CD8-positive, alpha-beta memory T cell (primary cell): Measurements from ENCODE around the gene AQP9. TPM values are rescaled to one million over a fixed set of nuclear protein-coding genes. Genes with fewer than 3 reads are reported as not detected.
A peak's percentile ranks its signal among the peaks of the same experiment; 100 is the strongest.

ENCODE experiments used
- CTCF ChIA-PET: fragments of 350-600 bp; sonication (Branson Sonifier 250); formaldehyde crosslinking; loops from one replicate; lab custom pipeline; 2021; ENCODE audit warnings: antibody characterized with exemption; lab: Charles Lee
- POLR2A ChIA-PET: fragments of 350-600 bp; sonication (Branson Sonifier 250); formaldehyde crosslinking; loops from one replicate; lab custom pipeline; 2021; ENCODE audit warnings: antibody characterized with exemption; lab: Charles Lee
- DNase-seq, 5 donors: peaks; one replicate each; pipeline versions ENCODE4 v3.0.0 to v3.0.0-alpha.2; 2020 to 2022; ENCODE audit warnings: mixed read lengths in 1 of 5
- H3K27ac ChIP-seq: one replicate; pipeline ENCODE4 v1.7.0; 2013; ENCODE audit warnings: low read depth, mild to moderate bottlenecking, low read length, moderate library complexity
- H3K27me3 ChIP-seq: 2 replicates; pipeline ENCODE4 v1.7.0; 2013; ENCODE audit warnings: low read length, mild to moderate bottlenecking; ENCODE audit not compliant: insufficient read depth, poor library complexity, severe bottlenecking
- H3K36me3 ChIP-seq: 2 replicates; pipeline ENCODE4 v1.7.0; 2013; ENCODE audit warnings: mild to moderate bottlenecking, low read length, moderate library complexity; ENCODE audit not compliant: insufficient read depth
- H3K4me1 ChIP-seq: 2 replicates; pipeline ENCODE4 v1.7.0; 2013; ENCODE audit warnings: mild to moderate bottlenecking, low read length, moderate library complexity; ENCODE audit not compliant: insufficient read depth
- H3K4me3 ChIP-seq: 2 replicates; pipeline ENCODE4 v1.7.0; 2013; ENCODE audit warnings: mild to moderate bottlenecking, low read length
- H3K9me3 ChIP-seq: 2 replicates; pipeline ENCODE4 v1.7.0; 2013; ENCODE audit warnings: mild to moderate bottlenecking, low read length
- H3K27ac Mint-ChIP-seq, 8 donors: one replicate each; pipeline ENCODE4 v1.8.0; 2020 to 2021; ENCODE audit warnings: mixed read lengths in 8 of 8, mild to moderate bottlenecking in 6 of 8, inconsistent platforms in 3 of 8, moderate library complexity in 3 of 8
- H3K27me3 Mint-ChIP-seq, 2 donors: one replicate each; pipeline ENCODE4 v1.8.0; 2020 to 2021; ENCODE audit warnings: mixed read lengths in 2 of 2, mild to moderate bottlenecking in 1 of 2, moderate library complexity in 1 of 2
- H3K36me3 Mint-ChIP-seq, 3 donors: one replicate each; pipeline ENCODE4 v1.8.0; 2020 to 2021; ENCODE audit warnings: mixed read lengths in 3 of 3, inconsistent platforms in 1 of 3, mild to moderate bottlenecking in 1 of 3
- H3K4me1 Mint-ChIP-seq, 3 donors: one replicate each; pipeline ENCODE4 v1.8.0; 2020 to 2021; ENCODE audit warnings: mixed read lengths in 3 of 3, inconsistent platforms in 1 of 3, mild to moderate bottlenecking in 1 of 3
- H3K4me3 Mint-ChIP-seq, 7 donors: one replicate each; pipeline ENCODE4 v1.8.0; 2020 to 2021; ENCODE audit warnings: mixed read lengths in 7 of 7, mild to moderate bottlenecking in 6 of 7, moderate library complexity in 4 of 7, inconsistent platforms in 2 of 7
- H3K9me3 Mint-ChIP-seq, 5 donors: one replicate each; pipeline ENCODE4 v1.8.0; 2020 to 2022; ENCODE audit warnings: mixed read lengths in 5 of 5, mild to moderate bottlenecking in 3 of 5, moderate library complexity in 2 of 5, inconsistent platforms in 1 of 5
- polyA plus RNA-seq: library from polyadenylated mRNA; unstranded; fragments of 300-500 nt; fragmentation: Illumina TruSeq; gene quantifications from one replicate; pipeline ENCODE4 v1.2.3, GENCODE V29; 2021
- total RNA-seq, 2 experiments: library from RNA; stranded (reverse); gene quantifications; one replicate each; pipeline ENCODE4 v1.2.3, GENCODE V29; 2021

AQP9 gene
- total and polyA plus RNA-seq, 3 experiments from 2014 or later, result 0.18 to 0.22 TPM; not detected in 1

GRCh38 chr15:58224068-58224467 is 85.9 kb downstream of the AQP9 start:
- POLR2A ChIA-PET, result no interaction called here
- H3K27ac Mint-ChIP-seq, result no peak overlapping the region
- H3K4me1 Mint-ChIP-seq, result peaks cover 3 to 13% (median 11%) of the 10 kb centered on the region in 3 donors

GRCh38 chr15:58227706-58228543 is 89.7 kb downstream of the AQP9 start:
- H3K4me1 ChIP-seq, result peaks cover 4% of the 10 kb centered on the region
- Mint-ChIP-seq H3K4me3 (no peak overlapping the region), H3K4me1 (peaks cover 4 to 15% (median 14%) of the 10 kb centered on the region in 3 donors), H3K27ac (no peak overlapping the region), H3K36me3 (no peaks in the 10 kb centered on the region), H3K27me3 (peaks cover 6 to 40% of the 10 kb centered on the region in 2 donors), H3K9me3 (no peaks in the 10 kb centered on the region)
- H3K9me3 ChIP-seq, result no peaks in the 10 kb centered on the region
- no peaks in the 10 kb centered on the region for H3K36me3 ChIP-seq
- no peak overlapping the region for H3K4me3 ChIP-seq
- H3K27me3 ChIP-seq, result no peaks in the 10 kb centered on the region
- peak; percentile 26 to 71 (median 47) for DNase-seq
- no peak overlapping the region for H3K27ac ChIP-seq
- ChIA-PET POLR2A (no interaction called here), CTCF (interaction anchor here (0.6 to 2.6 kb wide), 12 partner anchors 10 to 1302 kb away, joined by 3 to 5 read pairs (median 3); partner anchors contain the start of gene MINDY2)

More at GRCh38 chr15:58224068-58224467, 85.9 kb downstream of the AQP9 start:
- H3K9me3 Mint-ChIP-seq, result peaks cover 0 to 4% (median 0%) of the 10 kb centered on the region in 5 donors
- Histone ChIP-seq H3K4me3 (no peak overlapping the region), H3K9me3 (no peaks in the 10 kb centered on the region), H3K36me3 (no peaks in the 10 kb centered on the region), H3K27me3 (no peaks in the 10 kb centered on the region), H3K27ac (no peak overlapping the region), H3K4me1 (peaks cover 4% of the 10 kb centered on the region)
- peaks cover 4 to 20% of the 10 kb centered on the region in 2 donors for H3K27me3 Mint-ChIP-seq
- no peak overlapping the region for H3K4me3 Mint-ChIP-seq
- CTCF ChIA-PET, result no interaction called here
- H3K36me3 Mint-ChIP-seq, result peaks cover 0 to 9% (median 0%) of the 10 kb centered on the region in 3 donors
- DNase-seq, result no peak

GRCh38 chr15:58228718-58229117 is 90.5 kb downstream of the AQP9 start:
- H3K4me1 Mint-ChIP-seq, result peaks cover 4 to 15% (median 14%) of the 10 kb centered on the region in 3 donors
- POLR2A ChIA-PET, result no interaction called here
- Histone ChIP-seq H3K27me3 (no peaks in the 10 kb centered on the region), H3K4me3 (no peak overlapping the region), H3K27ac (no peak overlapping the region), H3K4me1 (peaks cover 4% of the 10 kb centered on the region), H3K9me3 (no peaks in the 10 kb centered on the region), H3K36me3 (no peaks in the 10 kb centered on the region)
- CTCF ChIA-PET, result interaction anchor here (0.8 to 2.6 kb wide), 5 partner anchors 525 to 1300 kb away, joined by 3 to 5 read pairs (median 4); partner anchors contain the start of gene MINDY2
- no peak overlapping the region for H3K4me3 Mint-ChIP-seq
- H3K36me3 Mint-ChIP-seq, result no peaks in the 10 kb centered on the region
- peak overlapping the region in 1 of 8 donors; percentile 1 for H3K27ac Mint-ChIP-seq
- H3K9me3 Mint-ChIP-seq, result no peaks in the 10 kb centered on the region
- H3K27me3 Mint-ChIP-seq, result peaks cover 6 to 45% of the 10 kb centered on the region in 2 donors
- DNase-seq, result no peak

- no peak overlapping the region for H3K4me3 ChIP-seq
- H3K27ac Mint-ChIP-seq, result peak overlapping the region in 1 of 8 donors; percentile 19
- H3K27ac ChIP-seq, result no peak overlapping the region
- peaks cover 8 to 45% of the 10 kb centered on the region in 2 donors for H3K27me3 Mint-ChIP-seq
- H3K4me1 Mint-ChIP-seq, result peaks cover 4 to 15% (median 14%) of the 10 kb centered on the region in 3 donors
- H3K4me1 ChIP-seq, result peaks cover 4% of the 10 kb centered on the region
- ChIA-PET POLR2A (no interaction called here), CTCF (interaction anchor here (2.6 kb wide), 1 partner anchor 1299 kb away, joined by 5 read pairs; no protein-coding TSS in a partner anchor)
- H3K4me3 Mint-ChIP-seq, result no peak overlapping the region
- H3K36me3 ChIP-seq, result no peaks in the 10 kb centered on the region
- no peaks in the 10 kb centered on the region for H3K9me3 Mint-ChIP-seq
- H3K27me3 ChIP-seq, result no peaks in the 10 kb centered on the region
- no peaks in the 10 kb centered on the region for H3K36me3 Mint-ChIP-seq
- no peak for DNase-seq
- H3K9me3 ChIP-seq, result no peaks in the 10 kb centered on the region
Observed at GRCh38 chr15:58229297-58229768, 91.2 kb downstream of the AQP9 start.

GRCh38 chr15:58232281-58233065 is 94.3 kb downstream of the AQP9 start:
- Mint-ChIP-seq H3K9me3 (no peaks in the 10 kb centered on the region), H3K27ac (no peak overlapping the region), H3K27me3 (peaks cover 8 to 41% of the 10 kb centered on the region in 2 donors), H3K4me1 (peaks cover 4 to 15% (median 14%) of the 10 kb centered on the region in 3 donors), H3K36me3 (no peaks in the 10 kb centered on the region), H3K4me3 (no peak overlapping the region)
- Histone ChIP-seq H3K27ac (no peak overlapping the region), H3K27me3 (no peaks in the 10 kb centered on the region), H3K4me3 (no peak overlapping the region), H3K36me3 (no peaks in the 10 kb centered on the region), H3K9me3 (no peaks in the 10 kb centered on the region), H3K4me1 (peaks cover 4% of the 10 kb centered on the region)
- POLR2A ChIA-PET, result no interaction called here
- CTCF ChIA-PET, result no interaction called here
- no peak for DNase-seq

GRCh38 chr15:58233341-58233740 is 95.2 kb downstream of the AQP9 start:
- Histone ChIP-seq H3K9me3 (no peaks in the 10 kb centered on the region), H3K27me3 (no peaks in the 10 kb centered on the region), H3K27ac (no peak overlapping the region), H3K4me3 (no peak overlapping the region), H3K4me1 (peaks cover 4% of the 10 kb centered on the region), H3K36me3 (no peaks in the 10 kb centered on the region)
- H3K27ac Mint-ChIP-seq, result no peak overlapping the region
- peaks cover 4 to 10% (median 10%) of the 10 kb centered on the region in 3 donors for H3K4me1 Mint-ChIP-seq
- ChIA-PET CTCF (no interaction called here), POLR2A (no interaction called here)
- DNase-seq, result no peak
- peaks cover 8 to 41% of the 10 kb centered on the region in 2 donors for H3K27me3 Mint-ChIP-seq
- H3K9me3 Mint-ChIP-seq, result no peaks in the 10 kb centered on the region
- no peaks in the 10 kb centered on the region for H3K36me3 Mint-ChIP-seq
- no peak overlapping the region for H3K4me3 Mint-ChIP-seq
